RWPE1 (cell line): ENCODE measurements around the gene C9.
"Not testable (repeated sequence)": the region's sequence is repeated elsewhere in the genome, so short reads cannot be mapped to it uniquely, and the experiment has no call there.

Source experiments
- CTCF ChIA-PET: fragments of 350-600 bp; sonication (Branson Sonifier 250); formaldehyde crosslinking; extraction: SDS; loops from one replicate; lab custom pipeline; 2021; lab: Yijun Ruan, JAX
- POLR2A ChIA-PET: fragments of 400-600 bp; formaldehyde crosslinking; extraction: SDS; loops from one replicate; lab custom pipeline; 2020; ENCODE audit warnings: antibody characterized with exemption; ENCODE audit not compliant: low non-redundant PET; lab: Yijun Ruan, JAX
- DNase-seq: peaks from one replicate; pipeline ENCODE4 v3.0.0; 2012; ENCODE audit warnings: low spot score
- H3K27ac ChIP-seq: fragments of 450-650 bp; 2 replicates; pipeline ENCODE4 v1.5.1; 2017
- CTCF ChIP-seq: fragments of 450-650 bp; conservative IDR thresholded peaks from 2 replicates; pipeline ENCODE4 v1.5.1; 2017; ENCODE audit warnings: low read depth, mild to moderate bottlenecking

C9 gene

GRCh38 chr5:39331861-39332381, 32.4 kb downstream of the C9 start:
- ChIA-PET CTCF (no interaction called here), POLR2A (no interaction called here)
- no peak for TF ChIP-seq CTCF
- H3K27ac ChIP-seq, result no peak overlapping the region
- DNase-seq, result no peak

GRCh38 chr5:39328731-39329130, 35.6 kb downstream of the C9 start:
- ChIA-PET CTCF (interaction anchor here (0.5 kb wide), 1 partner anchor 23 kb away, joined by 3 read pairs; no protein-coding TSS in a partner anchor), POLR2A (no interaction called here)
- no peak overlapping the region for H3K27ac ChIP-seq
- no peak for DNase-seq
- no peak for TF ChIP-seq CTCF

GRCh38 chr5:39323542-39323941, 40.8 kb downstream of the C9 start:
- ChIA-PET POLR2A (no interaction called here), CTCF (no interaction called here)
- no peak for TF ChIP-seq CTCF
- H3K27ac ChIP-seq, result no peak overlapping the region
- no peak for DNase-seq

GRCh38 chr5:39319395-39319794, 44.9 kb downstream of the C9 start:
- ChIA-PET POLR2A (no interaction called here), CTCF (no interaction called here)
- no peak for DNase-seq
- no peak for TF ChIP-seq CTCF
- no peak overlapping the region for H3K27ac ChIP-seq

GRCh38 chr5:39316464-39316863, 47.8 kb downstream of the C9 start:
- H3K27ac ChIP-seq, DNase-seq, CTCF ChIA-PET, POLR2A ChIA-PET: not testable (repeated sequence)

- ChIA-PET CTCF (no interaction called here), POLR2A (no interaction called here)
- no peak overlapping the region for H3K27ac ChIP-seq
- DNase-seq, result no peak
- no peak for TF ChIP-seq CTCF
Measured at GRCh38 chr5:39315995-39316394, 48.3 kb downstream of the C9 start.

- ChIA-PET CTCF (no interaction called here), POLR2A (no interaction called here)
- DNase-seq, result no peak
- no peak for TF ChIP-seq CTCF
- no peak overlapping the region for H3K27ac ChIP-seq
Measured at GRCh38 chr5:39314591-39314990, 49.7 kb downstream of the C9 start.
